ENCODE data around the gene FBXL16. TPM values are rescaled to one million over a fixed set of nuclear protein-coding genes. Genes with fewer than 3 reads are reported as not detected.

FBXL16 gene
- polyA plus RNA-seq, 1 donor = 0.52 TPM

DNA sequence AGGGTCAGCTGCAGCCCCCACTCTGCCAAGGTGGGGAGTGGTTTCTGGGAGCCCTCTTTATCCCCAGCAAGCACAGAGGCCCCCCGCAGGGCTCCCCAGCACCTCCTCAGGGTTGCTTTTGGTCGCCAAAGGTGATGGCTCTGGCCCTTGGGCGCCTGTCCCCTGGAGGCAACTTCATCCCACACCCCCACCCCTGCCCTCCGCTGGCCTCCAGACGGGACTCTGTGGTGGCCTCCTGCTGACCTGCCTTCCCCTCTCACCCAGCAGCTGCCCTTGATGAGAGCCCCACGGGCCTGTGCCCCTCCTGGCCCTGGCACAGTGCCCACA lies 45.5 kb downstream of the FBXL16 start:
- no peak for DNase-seq

DNA sequence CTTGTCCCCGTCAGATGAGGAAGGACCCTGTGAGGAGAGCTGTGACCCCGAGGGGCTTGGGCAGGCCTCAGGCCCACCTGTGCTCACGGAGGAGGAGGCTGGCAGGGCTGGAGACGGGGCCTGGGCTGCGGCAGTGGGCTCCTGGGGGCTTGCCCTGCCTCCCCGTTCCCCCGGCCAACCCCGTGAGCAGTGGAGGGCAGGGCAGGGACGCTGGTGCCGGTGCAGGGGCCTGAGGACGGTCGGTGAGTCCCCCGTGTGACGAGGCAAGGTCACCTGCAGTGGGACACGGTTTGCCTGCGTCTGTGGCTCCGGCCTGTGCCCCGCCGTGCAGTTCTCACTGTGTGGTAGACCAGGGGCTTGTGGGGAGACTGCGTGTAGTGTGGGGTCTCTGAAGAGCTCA lies 46.0 kb downstream of the FBXL16 start:
- no peak for DNase-seq

DNA sequence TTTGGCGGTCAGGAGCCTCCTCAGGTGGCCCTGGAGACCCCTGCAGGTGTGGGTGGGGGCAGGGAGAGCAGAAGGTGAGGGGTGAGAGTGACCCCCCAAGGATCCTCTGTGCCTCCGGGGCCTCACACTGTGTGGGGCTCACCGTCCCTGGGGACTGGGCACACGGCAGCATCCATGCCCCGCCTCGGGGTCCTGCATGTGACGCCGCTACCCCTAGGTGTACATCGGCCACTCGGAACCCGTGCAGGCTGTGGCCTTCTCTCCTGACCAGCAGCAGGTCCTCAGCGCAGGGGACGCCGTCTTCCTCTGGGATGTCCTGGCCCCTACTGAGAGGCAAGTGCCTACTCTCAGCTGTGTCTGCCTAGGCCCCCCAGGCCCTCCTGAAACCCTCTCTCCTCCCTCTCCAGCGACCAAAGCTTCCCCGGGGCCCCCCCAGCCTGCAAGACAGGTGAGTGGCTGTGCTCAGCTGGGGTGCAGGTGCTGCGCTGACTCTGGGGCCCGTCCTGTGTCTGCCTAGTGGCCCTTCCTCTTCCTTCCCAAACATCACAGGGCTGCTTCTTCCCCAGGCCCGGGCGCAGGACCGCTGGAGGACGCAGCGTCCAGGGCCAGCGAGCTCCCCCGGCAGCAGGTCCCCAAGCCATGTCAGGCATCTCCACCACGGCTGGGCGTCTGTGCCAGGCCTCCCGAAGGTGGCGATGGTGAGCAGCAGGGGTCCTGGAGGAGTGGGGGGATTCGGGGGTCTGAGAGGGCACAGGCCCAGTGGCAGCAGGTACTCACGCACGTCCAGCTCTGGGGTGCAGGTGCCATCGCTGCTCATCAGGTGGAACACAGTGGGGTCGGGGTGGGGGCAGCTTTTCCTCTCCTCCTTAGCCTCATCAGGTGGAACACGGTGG lies 46.7 kb downstream of the FBXL16 start:
- no peak for DNase-seq

DNA sequence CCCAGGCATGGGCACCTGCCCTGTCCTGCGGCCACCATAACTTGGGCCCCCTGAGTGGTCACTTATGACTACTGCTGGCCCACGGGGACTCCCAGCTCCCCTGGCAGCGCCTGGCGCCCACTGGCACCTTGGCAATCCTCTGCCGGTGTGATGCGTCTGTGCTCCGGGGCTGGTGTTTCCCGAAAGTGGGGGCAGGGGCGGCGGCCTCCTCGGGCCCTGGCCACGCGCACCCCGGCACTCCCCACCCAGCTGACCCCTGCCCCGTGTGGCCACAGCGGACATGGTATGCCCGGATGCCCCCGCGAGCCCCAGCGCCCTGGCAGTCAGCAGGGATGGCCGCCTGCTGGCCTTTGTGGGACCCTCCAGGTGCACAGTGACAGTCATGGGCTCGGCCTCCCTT lies 48.1 kb downstream of the FBXL16 start:
- no peak for DNase-seq

DNA sequence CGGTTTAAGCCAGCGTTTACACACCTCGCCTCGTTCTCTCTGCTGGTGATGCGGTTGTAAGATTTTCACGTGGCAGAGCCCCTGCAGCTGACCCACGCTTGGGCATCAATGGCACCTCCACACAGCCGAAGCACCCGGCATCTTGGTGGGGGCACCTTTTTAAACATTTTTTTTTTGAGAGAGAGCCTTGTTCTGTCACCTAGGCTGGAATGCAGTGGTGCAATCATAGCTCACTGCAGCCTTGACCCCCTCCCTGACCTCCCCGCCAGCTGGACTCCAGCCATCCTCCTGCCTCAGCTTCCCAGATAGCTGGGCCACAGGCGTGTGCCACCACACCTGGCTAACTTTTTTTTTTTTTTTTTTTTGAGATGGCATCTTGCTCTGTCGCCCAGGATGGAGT lies 51.6 kb downstream of the FBXL16 start:
- DNase-seq = no peak

DNA sequence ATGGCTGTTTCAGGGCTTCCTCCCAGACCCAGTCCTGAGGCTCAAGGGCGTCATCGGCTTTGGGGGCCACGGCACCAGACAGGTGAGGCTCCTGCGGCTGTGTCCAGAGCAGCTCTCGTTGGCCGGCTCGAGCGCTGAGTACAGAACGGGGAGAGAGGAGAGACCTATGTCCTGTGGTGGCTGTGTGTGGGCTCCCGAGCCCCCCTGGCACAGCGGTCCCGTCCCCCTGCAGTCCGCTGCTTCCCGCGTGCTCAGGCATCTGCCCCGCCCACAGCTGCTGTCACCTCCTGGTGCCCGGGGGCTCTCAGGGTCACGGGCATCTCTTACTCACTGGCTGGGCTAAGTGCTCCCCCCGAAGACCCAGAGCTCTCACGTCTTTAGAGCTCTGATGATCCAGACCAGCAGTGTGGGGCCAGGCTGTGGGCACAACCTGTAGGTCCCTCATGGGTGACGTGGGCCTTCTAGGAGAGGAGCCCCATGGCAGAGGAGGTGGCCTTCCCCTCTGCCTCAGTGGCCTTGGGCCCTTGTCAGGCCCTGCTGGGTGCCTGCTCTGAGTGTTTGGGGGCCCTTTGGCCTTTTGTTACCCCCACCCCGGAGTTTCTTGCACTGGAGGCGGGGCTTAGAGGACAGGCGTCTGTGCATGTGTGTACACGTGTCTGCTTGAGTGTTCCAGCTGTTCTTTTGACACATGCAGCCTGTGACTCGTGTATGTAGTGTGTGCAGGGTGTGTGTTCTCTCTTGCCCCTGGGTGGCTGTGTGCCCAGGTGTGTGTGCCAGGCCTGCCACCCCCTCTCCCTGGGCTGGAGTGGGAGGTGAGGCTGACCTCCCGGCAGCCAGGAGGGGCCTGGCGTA lies 52.9 kb downstream of the FBXL16 start:
- no peak for DNase-seq

DNA sequence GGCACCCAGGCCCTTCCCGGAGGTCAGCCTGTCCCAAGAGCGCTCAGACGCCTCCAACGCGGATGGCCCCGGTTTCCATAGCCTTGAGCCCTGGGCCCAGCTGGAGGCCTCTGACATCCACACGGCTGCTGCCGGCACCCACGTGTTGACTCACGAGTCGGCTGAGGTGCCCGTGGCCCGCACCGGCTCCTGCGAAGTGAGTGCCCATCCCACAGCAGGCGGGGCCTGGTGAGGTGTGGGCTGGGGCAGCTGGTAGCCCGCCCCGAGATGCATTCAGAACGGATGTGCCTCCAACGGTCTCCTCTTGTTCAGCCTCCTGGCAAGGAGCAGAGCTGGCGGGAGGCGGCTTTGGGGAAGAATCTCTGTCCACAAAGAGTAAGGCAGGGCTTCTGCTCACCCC lies 53.8 kb downstream of the FBXL16 start:
- no peak for DNase-seq

DNA sequence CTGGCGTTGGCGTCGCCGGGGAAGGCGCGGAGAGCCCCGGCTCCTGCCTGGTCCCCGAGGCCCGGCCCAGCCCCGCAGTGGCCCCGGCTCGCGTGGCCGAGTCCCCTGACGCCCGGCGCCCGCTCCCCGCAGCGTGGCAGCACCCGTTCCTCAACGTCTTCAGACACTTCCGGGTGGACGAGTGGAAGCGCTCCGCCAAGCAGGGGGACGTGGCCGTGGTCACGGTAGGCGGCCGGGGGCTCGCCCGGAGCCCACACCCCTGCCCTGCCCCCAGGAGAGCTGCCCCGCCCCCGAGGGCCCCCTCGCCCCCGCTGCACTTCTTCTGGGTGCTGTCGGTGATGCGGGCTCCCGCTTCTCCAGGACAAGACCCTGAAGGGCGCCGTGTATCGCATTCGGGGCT lies 56.0 kb downstream of the FBXL16 start:
- no peak for DNase-seq

DNA sequence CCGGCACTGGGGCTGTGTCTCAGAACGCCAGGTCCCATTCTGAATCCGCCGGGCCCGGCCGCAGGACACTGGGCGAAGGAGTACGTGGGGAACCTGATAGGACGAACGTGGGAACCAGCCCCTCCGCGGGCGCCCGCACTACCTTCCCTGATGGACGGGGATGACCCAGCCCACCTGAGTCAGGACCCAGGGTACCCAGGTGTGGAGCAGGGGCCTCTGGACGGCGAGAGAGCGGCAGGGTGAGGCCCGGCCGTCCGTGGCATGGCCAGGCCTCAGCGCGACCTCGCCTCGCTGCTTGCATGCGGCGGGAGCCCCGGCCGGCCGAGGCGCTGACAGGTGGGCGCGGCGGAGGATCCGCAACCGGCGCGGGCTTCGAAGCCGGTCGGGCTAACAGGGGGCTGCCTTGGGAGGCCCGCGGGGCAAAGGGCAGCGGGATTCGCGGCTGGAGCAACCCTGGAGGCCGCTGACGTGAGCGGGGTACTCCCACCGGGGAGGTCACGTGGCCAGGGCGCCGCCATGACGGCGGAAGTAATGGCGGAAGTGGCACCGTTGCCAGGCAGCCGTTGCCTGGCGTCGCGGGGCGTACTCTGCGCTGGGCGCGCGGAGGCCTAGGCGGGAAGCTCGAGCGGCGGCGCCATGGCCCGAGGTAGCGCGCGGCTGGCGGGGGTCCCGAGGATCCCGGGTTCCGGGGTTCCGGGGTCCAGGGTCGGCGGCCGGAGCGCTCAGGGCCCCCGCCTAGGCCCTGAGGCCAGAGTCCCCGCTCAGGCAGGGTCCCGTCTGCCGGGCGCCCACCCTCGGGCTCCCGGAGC lies 56.6 kb downstream of the FBXL16 start, which contains the start of gene WDR90:
Gene WDR90 (plus strand): TSS at position 585 of the 809 bp plus-strand sequence. CDS start 52 bp downstream, at position 637.
- peak; percentile 92 for DNase-seq

DNA sequence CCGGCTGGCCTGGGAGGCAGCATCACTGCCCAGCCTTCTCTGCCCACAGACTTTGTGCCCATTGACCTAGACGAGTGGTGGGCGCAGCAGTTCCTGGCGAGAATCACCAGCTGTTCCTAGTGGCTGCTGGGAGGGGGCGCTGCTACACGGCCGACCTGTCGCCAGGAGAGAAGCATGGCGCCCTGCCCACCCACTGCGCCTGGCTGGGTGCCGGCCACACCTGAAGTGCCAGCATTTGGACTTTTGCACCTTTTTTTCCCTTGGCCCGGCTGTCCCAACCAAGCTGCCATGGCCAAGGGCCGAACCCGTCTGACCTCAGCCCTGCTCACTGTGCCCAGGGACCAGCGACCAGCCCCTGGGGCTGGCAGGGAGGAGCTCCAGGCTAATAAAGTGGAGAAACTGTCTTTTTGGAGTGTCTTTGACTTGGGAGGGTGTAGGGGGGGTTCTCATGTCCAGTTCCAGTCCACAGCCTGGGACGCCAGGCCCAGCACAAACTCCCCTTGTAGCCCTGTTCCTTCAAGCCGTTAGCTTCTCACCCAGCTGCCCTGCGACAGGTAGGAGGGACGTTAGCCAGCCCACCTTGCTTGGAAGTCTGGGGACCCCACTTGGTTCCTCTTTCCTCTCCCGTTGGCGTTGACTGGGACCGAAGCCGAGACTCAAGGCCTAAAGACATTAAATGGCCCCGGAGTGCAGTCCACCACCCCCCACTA lies 57.4 kb downstream of the FBXL16 start:
- DNase-seq = no peak

DNA sequence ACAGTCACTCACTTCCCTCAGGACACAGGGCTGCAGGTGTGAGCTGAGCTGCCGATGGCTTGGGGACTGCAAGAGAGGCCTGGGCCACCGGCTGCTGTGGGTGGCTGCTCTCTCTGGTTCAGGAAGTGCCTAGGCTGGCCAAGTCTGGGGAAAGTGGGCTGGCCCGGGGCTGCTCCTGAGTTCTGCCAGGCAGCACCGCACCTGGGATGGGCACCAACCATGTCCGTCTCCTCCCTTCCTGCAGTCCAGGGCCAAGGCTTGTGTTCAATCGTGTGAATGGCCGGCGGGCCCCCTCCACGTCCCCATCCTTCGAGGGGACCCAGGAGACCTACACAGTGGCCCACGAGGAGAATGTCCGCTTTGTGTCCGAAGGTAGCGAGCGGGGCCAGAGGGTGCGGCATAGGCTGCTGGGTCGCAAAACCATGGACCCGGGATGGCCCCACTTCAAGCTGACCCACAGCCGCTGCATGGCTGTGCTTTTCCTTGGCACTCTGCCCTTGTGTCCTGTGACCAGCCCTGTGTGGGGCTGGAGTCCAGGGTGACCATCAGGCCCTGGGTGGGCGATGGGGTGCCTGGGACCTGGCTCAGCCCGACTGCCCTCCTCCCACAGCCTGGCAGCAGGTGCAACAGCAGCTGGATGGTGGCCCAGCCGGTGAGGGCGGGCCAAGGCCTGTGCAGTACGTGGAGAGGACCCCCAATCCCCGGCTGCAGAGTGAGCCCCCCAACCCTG lies 58.3 kb downstream of the FBXL16 start:
- no peak for DNase-seq

DNA sequence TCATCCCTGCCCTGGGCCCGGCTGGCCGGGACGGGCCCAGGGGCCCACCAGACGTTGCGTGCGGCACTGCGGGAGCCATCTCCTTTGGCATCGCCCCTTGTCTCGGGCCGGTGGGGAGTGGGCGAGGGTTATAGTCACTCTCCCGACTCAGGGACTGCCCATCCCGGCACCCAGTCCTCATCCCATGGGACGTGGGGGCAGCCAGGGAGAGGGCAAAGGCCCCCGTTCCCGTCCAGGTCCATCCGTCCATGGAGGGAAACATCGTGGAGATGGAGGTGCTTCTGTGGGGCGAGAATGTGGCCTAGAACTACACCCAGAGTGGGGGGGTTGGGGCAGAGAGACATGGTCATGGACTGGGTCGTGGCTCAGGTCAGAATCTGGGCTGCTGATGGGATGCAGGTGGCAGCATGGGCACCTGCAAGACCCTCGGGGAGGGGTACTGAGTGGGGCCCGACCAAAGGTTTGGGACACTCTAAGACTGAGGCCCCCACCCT lies 58.9 kb downstream of the FBXL16 start:
- no peak for DNase-seq

DNA sequence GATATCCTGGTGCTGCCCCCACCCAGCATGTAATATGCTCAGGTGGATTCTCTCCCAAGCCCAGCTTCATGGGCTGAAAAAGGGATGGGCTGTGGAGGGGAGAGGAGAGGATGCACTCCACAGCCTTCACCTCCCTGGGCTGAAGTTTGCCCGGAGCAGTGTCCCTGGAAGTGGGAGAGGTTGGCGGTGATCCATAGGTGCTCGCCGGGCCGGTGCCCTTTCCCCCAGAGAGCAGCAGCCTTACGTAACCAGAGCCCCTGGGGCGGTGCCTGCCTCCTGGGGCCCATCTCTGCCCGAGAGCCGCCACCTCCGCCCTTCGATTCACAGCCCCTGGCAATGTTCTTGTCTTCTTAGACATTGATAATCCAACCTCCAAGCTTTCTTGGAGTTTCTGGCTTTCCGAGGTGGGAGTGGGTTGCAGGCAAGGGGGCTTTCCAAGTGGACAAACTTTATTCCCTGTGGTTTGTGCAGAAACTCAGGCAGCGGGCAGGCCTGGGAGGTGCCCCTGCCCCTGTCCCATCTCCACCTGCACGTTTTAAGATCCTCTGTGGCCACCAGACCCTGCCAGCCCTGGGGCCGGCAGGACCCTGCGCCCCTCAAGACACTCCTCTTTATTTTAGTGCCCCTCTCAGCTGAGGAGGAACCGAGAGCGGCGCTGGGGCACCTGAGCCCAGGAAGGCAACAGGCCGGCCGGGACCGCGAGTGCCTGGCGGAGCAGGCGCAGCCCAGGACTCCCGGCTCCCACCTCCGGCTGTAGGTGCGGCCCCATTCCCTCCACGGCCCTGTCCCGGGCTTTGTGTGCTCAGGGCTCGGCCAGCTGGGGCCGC lies 59.5 kb downstream of the FBXL16 start:
- DNase-seq = no peak

DNA sequence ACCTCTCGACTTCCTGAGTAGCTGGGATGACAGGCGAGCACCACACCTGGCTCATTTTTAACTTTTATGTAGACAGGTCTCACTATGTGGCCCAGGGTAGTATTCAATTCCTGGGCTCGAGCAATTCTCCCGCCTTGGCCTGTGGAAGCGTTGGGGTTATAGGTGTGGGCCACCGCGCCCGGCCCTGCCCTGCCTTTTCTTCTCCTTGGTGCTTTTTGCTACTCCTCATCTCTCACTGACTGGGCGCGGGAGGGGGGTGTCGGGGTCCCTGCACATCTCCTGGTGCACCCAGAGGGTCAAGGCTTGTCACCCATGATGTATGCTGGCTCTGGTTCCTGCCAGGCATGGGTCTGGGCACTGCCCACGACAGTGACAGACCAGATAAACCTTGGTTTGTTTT lies 61.0 kb downstream of the FBXL16 start:
- no peak for DNase-seq

DNA sequence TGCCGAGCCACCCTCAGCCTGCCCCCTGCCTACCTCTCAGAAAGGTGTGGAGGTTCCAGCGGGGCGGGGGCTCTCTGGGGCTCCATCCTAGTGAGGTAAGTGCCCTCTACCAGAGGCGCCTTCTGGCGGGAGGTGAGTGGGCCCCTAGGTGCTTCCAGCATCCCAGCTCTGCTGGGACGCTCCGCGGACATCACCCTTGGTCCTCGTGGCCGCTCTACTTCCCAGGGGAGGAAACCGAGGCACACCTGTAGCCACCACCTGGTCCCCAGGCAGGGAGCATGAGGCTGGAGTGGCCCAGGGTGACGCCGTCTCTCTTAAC lies 62.6 kb downstream of the FBXL16 start:
- DNase-seq = no peak

Other genes starting within 250 kb of the FBXL16 start
- gene CAPN15, start 178.1 kb downstream of the FBXL16 start, polyA plus RNA-seq (ENCODE audit: insufficient read length) = 31.7 TPM
- 0.14 TPM for gene PRR35, start 145.4 kb downstream of the FBXL16 start, polyA plus RNA-seq (ENCODE audit: insufficient read length)
- gene NHLRC4, start 138.8 kb downstream of the FBXL16 start, polyA plus RNA-seq (ENCODE audit: insufficient read length) = 1.4 TPM
- 21.3 TPM for gene PIGQ, start 135.8 kb downstream of the FBXL16 start, polyA plus RNA-seq (ENCODE audit: insufficient read length)
- gene RAB40C, start 115.7 kb downstream of the FBXL16 start, polyA plus RNA-seq (ENCODE audit: insufficient read length) = 15.4 TPM
- gene WFIKKN1, start 74.8 kb downstream of the FBXL16 start, polyA plus RNA-seq (ENCODE audit: insufficient read length) = 0.80 TPM
- gene METTL26, start 69.5 kb downstream of the FBXL16 start, polyA plus RNA-seq (ENCODE audit: insufficient read length) = 47.8 TPM
- 17.6 TPM for gene MCRIP2, start 64.0 kb downstream of the FBXL16 start, polyA plus RNA-seq (ENCODE audit: insufficient read length)
- 16.9 TPM for gene WDR90, start 56.4 kb downstream of the FBXL16 start, polyA plus RNA-seq (ENCODE audit: insufficient read length)
- 68.7 TPM for gene RHOT2, start 37.7 kb downstream of the FBXL16 start, polyA plus RNA-seq (ENCODE audit: insufficient read length)
- gene RHBDL1, start 30.1 kb downstream of the FBXL16 start, polyA plus RNA-seq (ENCODE audit: insufficient read length) = 1.8 TPM
- 94.0 TPM for gene STUB1, start 25.4 kb downstream of the FBXL16 start, polyA plus RNA-seq (ENCODE audit: insufficient read length)
- 33.9 TPM for gene JMJD8, start 21.5 kb downstream of the FBXL16 start, polyA plus RNA-seq (ENCODE audit: insufficient read length)
- 9.6 TPM for gene WDR24, start 15.4 kb downstream of the FBXL16 start, polyA plus RNA-seq (ENCODE audit: insufficient read length)
- gene METRN, start 9.3 kb upstream of the FBXL16 start, polyA plus RNA-seq (ENCODE audit: insufficient read length) = 29.2 TPM
- 15.2 TPM for gene ANTKMT, start 15.3 kb upstream of the FBXL16 start, polyA plus RNA-seq (ENCODE audit: insufficient read length)
- gene CCDC78, start 20.6 kb upstream of the FBXL16 start, polyA plus RNA-seq (ENCODE audit: insufficient read length) = 1.4 TPM
- gene HAGHL, start 21.3 kb upstream of the FBXL16 start, polyA plus RNA-seq (ENCODE audit: insufficient read length) = 3.0 TPM
- 17.1 TPM for gene CIAO3, start 35.2 kb upstream of the FBXL16 start, polyA plus RNA-seq (ENCODE audit: insufficient read length)
- 0.97 TPM for gene MSLN, start 54.9 kb upstream of the FBXL16 start, polyA plus RNA-seq (ENCODE audit: insufficient read length)
- gene RPUSD1, start 82.6 kb upstream of the FBXL16 start, polyA plus RNA-seq (ENCODE audit: insufficient read length) = 13.5 TPM
- 15.7 TPM for gene CHTF18, start 82.8 kb upstream of the FBXL16 start, polyA plus RNA-seq (ENCODE audit: insufficient read length)
- not detected for gene GNG13, start 94.9 kb upstream of the FBXL16 start, polyA plus RNA-seq (ENCODE audit: insufficient read length)

All from hindlimb muscle (tissue), 1 donor.